HepG2 (cell line): ENCODE measurements around the gene SIGLEC15. TPM values are rescaled to one million over a fixed set of nuclear protein-coding genes. Genes with fewer than 3 reads are reported as not detected.

Experiments
- ATAC-seq: fragments of 200-7000 bp; cut with Tn5 transposase; 3 replicates; pipeline ENCODE4 v1.9.1; 2020; ENCODE audit warnings: mild to moderate bottlenecking, moderate library complexity
- BruUV-seq: library from RNA; stranded (reverse); fragments of 400-500 nt; replicated peaks from 2 replicates; lab custom pipeline; 2021; lab: Mats Ljungman, UMichigan
- CTCF ChIA-PET: fragments of 300-600 bp; formaldehyde crosslinking; extraction: SDS; loops from one replicate; lab custom pipeline; 2021; ENCODE audit warnings: low total read pairs, inconsistent platforms, low intra/inter-chr PET ratio; lab: Yijun Ruan, JAX
- POLR2A ChIA-PET: fragments of 350-600 bp; sonication (Branson Sonifier 250); formaldehyde crosslinking; loops from one replicate; lab custom pipeline; 2020; ENCODE audit warnings: antibody characterized with exemption, inconsistent platforms; lab: Yijun Ruan, JAX
- DNase-seq: peaks from one replicate; pipeline ENCODE4 v3.0.0-alpha.2; 2015; ENCODE audit warnings: low spot score
- FAIRE-seq: peaks from 3 replicates; lab custom pipeline; 2011; peaks lifted over from hg19 to GRCh38; lab: Jason Lieb, UNC
- H2AFZ ChIP-seq: one replicate; pipeline ENCODE4 v1.6.1; 2011; ENCODE audit warnings: low read length, inconsistent platforms
- H3K27ac ChIP-seq: fragments of 300-600 bp; 3 replicates; pipeline ENCODE4 v1.8.0; 2011; ENCODE audit warnings: mixed run types, mild to moderate bottlenecking, mixed read lengths, low read length, inconsistent platforms; ENCODE audit not compliant: insufficient read depth; ENCODE audit errors: extremely low read length
- H3K27me3 ChIP-seq, 2 experiments: fragments of 200-600 bp in 1 of 2; 2 replicates in 1 of 2; 3 replicates in 1 of 2; pipeline versions ENCODE4 v1.6.0 to v1.8.0; 2011; ENCODE audit warnings: low read length in 2 of 2, mild to moderate bottlenecking in 2 of 2, moderate library complexity in 2 of 2, inconsistent platforms in 1 of 2; ENCODE audit not compliant: insufficient read depth in 2 of 2, control insufficient read depth in 1 of 2
- H3K36me3 ChIP-seq, 2 experiments: fragments of 200-600 bp in 1 of 2; replicated peaks in 1 of 2; 2 replicates in 1 of 2; 3 replicates in 1 of 2; pipeline versions ENCODE4 v1.5.1 to v1.8.0; 2011; ENCODE audit warnings: low read length in 2 of 2, inconsistent platforms in 1 of 2; ENCODE audit not compliant: insufficient read depth in 2 of 2, control insufficient read depth in 1 of 2
- H3K4me1 ChIP-seq: 2 replicates; pipeline ENCODE4 v1.5.1; 2012; ENCODE audit warnings: low read length, inconsistent platforms; ENCODE audit not compliant: insufficient read depth
- H3K4me2 ChIP-seq: 2 replicates; pipeline ENCODE4 v1.6.0; 2011; ENCODE audit warnings: low read depth, low read length, inconsistent platforms
- H3K4me3 ChIP-seq, 3 experiments: fragments of 200-600 bp in 1 of 3; sonication (generic), shearing (Covaris generic) in 1 of 3; replicated peaks in 1 of 3; 2 replicates each; pipeline ENCODE4 v1.5.1; 2011 to 2016; ENCODE audit warnings: low read length in 3 of 3, inconsistent platforms in 2 of 3, low read depth in 2 of 3, mild to moderate bottlenecking in 2 of 3, control low read depth in 1 of 3, mixed read lengths in 1 of 3; ENCODE audit not compliant: insufficient read depth in 1 of 3
- H3K79me2 ChIP-seq: one replicate; pipeline ENCODE4 v1.6.1; 2011; ENCODE audit warnings: low read length, inconsistent platforms; ENCODE audit not compliant: insufficient read depth
- H3K9ac ChIP-seq: 2 replicates; pipeline ENCODE4 v1.6.0; 2011; ENCODE audit warnings: mild to moderate bottlenecking, low read depth, low read length, inconsistent platforms; ENCODE audit not compliant: insufficient read depth
- H3K9me3 ChIP-seq: 2 replicates; pipeline ENCODE4 v1.5.1; 2012; ENCODE audit warnings: mild to moderate bottlenecking, low read length
- H4K20me1 ChIP-seq: 2 replicates; pipeline ENCODE4 v1.6.0; 2011; ENCODE audit warnings: inconsistent platforms, mild to moderate bottlenecking, low read length, moderate library complexity; ENCODE audit not compliant: insufficient read depth
- ATAD3A ChIP-seq: sonication (generic); formaldehyde crosslinking; IDR thresholded peaks from 2 replicates; pipeline ENCODE4 v1.4.0; 2020; ENCODE audit warnings: missing genetic modification reagents
- MTA1 ChIP-seq: sonication (generic); formaldehyde crosslinking; IDR thresholded peaks from 2 replicates; pipeline ENCODE4 v1.4.0; 2020; ENCODE audit warnings: missing genetic modification reagents, mild to moderate bottlenecking, borderline replicate concordance
- MYPOP ChIP-seq: sonication (generic); formaldehyde crosslinking; IDR thresholded peaks from 2 replicates; pipeline ENCODE4 v1.8.1; 2023; ENCODE audit warnings: mild to moderate bottlenecking, moderate library complexity, missing genetic modification reagents
- PHB2 ChIP-seq: fragments of 450-650 bp; IDR thresholded peaks from 2 replicates; pipeline ENCODE4 v1.6.1; 2018; ENCODE audit not compliant: partially characterized antibody
- SAFB2 ChIP-seq: sonication (generic); formaldehyde crosslinking; IDR thresholded peaks from 2 replicates; pipeline ENCODE4 v1.5.1; 2020; ENCODE audit warnings: missing genetic modification reagents, low read depth, mild to moderate bottlenecking, borderline replicate concordance
- ZNF574 ChIP-seq: sonication (generic); formaldehyde crosslinking; IDR thresholded peaks from 2 replicates; pipeline ENCODE4 v1.4.0; 2020; ENCODE audit warnings: missing genetic modification reagents
- ZSCAN21 ChIP-seq: sonication (generic); formaldehyde crosslinking; IDR thresholded peaks from 2 replicates; pipeline ENCODE4 v1.8.0; 2022; ENCODE audit warnings: mild to moderate bottlenecking, missing genetic modification reagents, moderate library complexity, borderline replicate concordance
- WGBS: methylation state at CpG from one replicate; pipeline ENCODE4 v1.1.6; 2017; ENCODE audit warnings: low lambda C conversion rate; 5-methylcytosine and 5-hydroxymethylcytosine counted together
- in situ Hi-C: cut with HindIII; loops from 2 replicates; pipeline ENCODE4 v1.10.0; 2017; ENCODE audit warnings: low pct_unique_long_range_greater_than_20kb; ENCODE audit not compliant: extremely low pct_ligation_motif_present
- intact Hi-C: fragments of 100-400 bp; cut with micrococcal nuclease; formaldehyde crosslinking; loops from one replicate; pipeline ENCODE4 v1.10.0; 2022; ENCODE audit not compliant: unreplicated experiment
- polyA plus RNA-seq, 8 experiments: library from polyadenylated mRNA; depleted of rRNA in 3 of 8; stranded (reverse) in 7 of 8; unstranded in 1 of 8; fragments of >200 nt; fragmentation: Illumina TruSeq in 4 of 8; extraction: Trizol in 4 of 8; gene quantifications; 2 replicates each; pipeline versions ENCODE4 v1.2.1 to v1.2.3, GENCODE V29; 2011 to 2016; ENCODE audit warnings: low read depth in 4 of 8, missing spikeins in 1 of 8, mixed read lengths in 1 of 8; ENCODE audit not compliant: insufficient read depth in 1 of 8
- total RNA-seq, 5 experiments: library from RNA; depleted of rRNA; stranded (reverse); fragments of >200 nt; fragmentation: Illumina TruSeq; extraction: Trizol; gene quantifications; 2 replicates each; pipeline ENCODE4 v1.2.3, GENCODE V29; 2016; ENCODE audit warnings: low read depth in 1 of 5

Gene SIGLEC15
- total and polyA plus RNA-seq, 2 of the 13 experiments (the other 11 are each of a cell fraction or from before 2014, with no cell fraction given): not detected

- Histone ChIP-seq H3K27ac (no peak overlapping the region), H3K4me1 (no peaks in the 10 kb centered on the region), H4K20me1 (no peaks in the 10 kb centered on the region), H2AFZ (no peak overlapping the region), H3K4me3 (no peak overlapping the region), H3K27me3 (no peaks in the 10 kb centered on the region; a peak in 1 of 5 replicates), H3K4me2 (no peak overlapping the region), H3K79me2 (no peaks in the 10 kb centered on the region), H3K9me3 (no peaks in the 10 kb centered on the region), H3K9ac (no peak overlapping the region), H3K36me3 (no peaks in the 10 kb centered on the region)
- intact Hi-C loops: no loop called here
- TF ChIP-seq ZNF574 (CRISPR knock-in tag) (no peak), ATAD3A (CRISPR knock-in tag) (no peak), ZSCAN21 (CRISPR knock-in tag) (no peak), PHB2 (no peak), SAFB2 (CRISPR knock-in tag) (no peak), MYPOP (CRISPR knock-in tag) (no peak), MTA1 (no peak)
- CTCF ChIA-PET: no interaction called here
- POLR2A ChIA-PET: no interaction called here
- in situ Hi-C loops: no loop called here
- no peak for ATAC-seq
- 26% methylated on average over 8 of the region's 8 CpGs for WGBS
- DNase-seq: no peak
- no peak for FAIRE-seq
- no TSS peak for BruUV-seq
These were observed 49.7 kb upstream of the SIGLEC15 start for GRCh38 chr18:45775743-45776142.
